ENCODE measurements around the gene PIEZO1. TPM values are rescaled to one million over a fixed set of nuclear protein-coding genes. Genes with fewer than 3 reads are reported as not detected.

Gene PIEZO1
- total RNA-seq, 1 experiment from 2014 or later: 391 TPM

GRCh38 chr16:88830258-88830657, 45.2 kb upstream of the PIEZO1 start:
- intact Hi-C loops (cut with micrococcal nuclease; ENCODE audit: unreplicated experiment): no loop called here
- BruUV-seq (replicated peaks): no TSS peak
- CTCF ChIA-PET: no interaction called here

GRCh38 chr16:88828711-88829110, 43.7 kb upstream of the PIEZO1 start:
- Histone ChIP-seq H4K20me1 (ENCODE audit: insufficient read depth) (no peaks in the 10 kb centered on the region), H2AFZ (no peak overlapping the region), H3K27me3 (ENCODE audit: insufficient read depth, low read depth) (no peaks in the 10 kb centered on the region), H3K4me1 (replicated peaks; ENCODE audit: insufficient read depth) (no peaks in the 10 kb centered on the region), H3K4me3 (no peak overlapping the region), H3K9me3 (ENCODE audit: insufficient read depth, low read depth) (no peaks in the 10 kb centered on the region), H3K27ac (no peak overlapping the region), H3K4me2 (no peak overlapping the region), H3K79me2 (ENCODE audit: low read depth) (no peaks in the 10 kb centered on the region), H3F3A (ENCODE audit: insufficient read depth, low read depth) (no peaks in the 10 kb centered on the region), H3K9me2 (ENCODE audit: insufficient read depth) (no peaks in the 10 kb centered on the region), H3K36me3 (ENCODE audit: low read depth) (no peaks in the 10 kb centered on the region)
- TF ChIP-seq EZH2 (IDR thresholded peaks at IDR 0.05; ENCODE audit: low read depth) (no peak), CTCF (conservative IDR thresholded peaks at IDR 0.05) (no peak)
- DNase-seq: no peak
- intact Hi-C loops (cut with micrococcal nuclease; ENCODE audit: unreplicated experiment): no loop called here
- no TSS peak for BruUV-seq (replicated peaks)
- ChIA-PET CTCF (no interaction called here), POLR2A (ENCODE audit: unreplicated experiment) (no interaction called here)

More at GRCh38 chr16:88830258-88830657, 45.2 kb upstream of the PIEZO1 start:
- H3K4me2 ChIP-seq: no peak overlapping the region
- TF ChIP-seq CTCF (conservative IDR thresholded peaks at IDR 0.05) (no peak), EZH2 (IDR thresholded peaks at IDR 0.05; ENCODE audit: low read depth) (no peak)
- H3K27me3 ChIP-seq (ENCODE audit: insufficient read depth, low read depth): no peaks in the 10 kb centered on the region
- H3K36me3 ChIP-seq (ENCODE audit: low read depth): no peaks in the 10 kb centered on the region
- POLR2A ChIA-PET (ENCODE audit: unreplicated experiment): interaction anchor here (0.5 kb wide), 1 partner anchor 363 kb away, joined by 15 read pairs; no protein-coding TSS in a partner anchor
- H3K4me3 ChIP-seq: no peak overlapping the region
- H3K9me2 ChIP-seq (ENCODE audit: insufficient read depth): no peaks in the 10 kb centered on the region
- no peak overlapping the region for H3K27ac ChIP-seq
- H3K4me1 ChIP-seq (replicated peaks; ENCODE audit: insufficient read depth): no peaks in the 10 kb centered on the region
- H4K20me1 ChIP-seq (ENCODE audit: insufficient read depth): no peaks in the 10 kb centered on the region
- no peaks in the 10 kb centered on the region for H3K9me3 ChIP-seq (ENCODE audit: insufficient read depth, low read depth)
- no peaks in the 10 kb centered on the region for H3F3A ChIP-seq (ENCODE audit: insufficient read depth, low read depth)
- DNase-seq: no peak
- no peak overlapping the region for H2AFZ ChIP-seq
- no peaks in the 10 kb centered on the region for H3K79me2 ChIP-seq (ENCODE audit: low read depth)

GRCh38 chr16:88827727-88828126, 42.7 kb upstream of the PIEZO1 start:
- Histone ChIP-seq H3K9me3 (ENCODE audit: insufficient read depth, low read depth) (no peaks in the 10 kb centered on the region), H3K27me3 (ENCODE audit: insufficient read depth, low read depth) (no peaks in the 10 kb centered on the region), H3K27ac (no peak overlapping the region), H3K9me2 (ENCODE audit: insufficient read depth) (no peaks in the 10 kb centered on the region), H3K4me3 (no peak overlapping the region), H3K4me1 (replicated peaks; ENCODE audit: insufficient read depth) (no peaks in the 10 kb centered on the region), H3K4me2 (no peak overlapping the region), H4K20me1 (ENCODE audit: insufficient read depth) (no peaks in the 10 kb centered on the region), H3K36me3 (ENCODE audit: low read depth) (no peaks in the 10 kb centered on the region), H3F3A (ENCODE audit: insufficient read depth, low read depth) (no peaks in the 10 kb centered on the region), H2AFZ (no peak overlapping the region), H3K79me2 (ENCODE audit: low read depth) (no peaks in the 10 kb centered on the region)
- no peak for TF ChIP-seq EZH2 (IDR thresholded peaks at IDR 0.05; ENCODE audit: low read depth)
- TF ChIP-seq CTCF (conservative IDR thresholded peaks at IDR 0.05): no peak
- ChIA-PET CTCF (no interaction called here), POLR2A (ENCODE audit: unreplicated experiment) (no interaction called here)
- no peak for DNase-seq
- BruUV-seq (replicated peaks): no TSS peak
- intact Hi-C loops (cut with micrococcal nuclease; ENCODE audit: unreplicated experiment): no loop called here

All from PC-9 (cell line).